ENCODE data around the gene ARGLU1. TPM values are rescaled to one million over a fixed set of nuclear protein-coding genes. Genes with fewer than 3 reads are reported as not detected.
A peak's percentile ranks its signal among the peaks of the same experiment; 100 is the strongest.

ARGLU1 gene
- polyA plus RNA-seq, 1 donor (not counting 4 experiments of a cell fraction or from before 2014, with no cell fraction given): 96.8 TPM

DNA sequence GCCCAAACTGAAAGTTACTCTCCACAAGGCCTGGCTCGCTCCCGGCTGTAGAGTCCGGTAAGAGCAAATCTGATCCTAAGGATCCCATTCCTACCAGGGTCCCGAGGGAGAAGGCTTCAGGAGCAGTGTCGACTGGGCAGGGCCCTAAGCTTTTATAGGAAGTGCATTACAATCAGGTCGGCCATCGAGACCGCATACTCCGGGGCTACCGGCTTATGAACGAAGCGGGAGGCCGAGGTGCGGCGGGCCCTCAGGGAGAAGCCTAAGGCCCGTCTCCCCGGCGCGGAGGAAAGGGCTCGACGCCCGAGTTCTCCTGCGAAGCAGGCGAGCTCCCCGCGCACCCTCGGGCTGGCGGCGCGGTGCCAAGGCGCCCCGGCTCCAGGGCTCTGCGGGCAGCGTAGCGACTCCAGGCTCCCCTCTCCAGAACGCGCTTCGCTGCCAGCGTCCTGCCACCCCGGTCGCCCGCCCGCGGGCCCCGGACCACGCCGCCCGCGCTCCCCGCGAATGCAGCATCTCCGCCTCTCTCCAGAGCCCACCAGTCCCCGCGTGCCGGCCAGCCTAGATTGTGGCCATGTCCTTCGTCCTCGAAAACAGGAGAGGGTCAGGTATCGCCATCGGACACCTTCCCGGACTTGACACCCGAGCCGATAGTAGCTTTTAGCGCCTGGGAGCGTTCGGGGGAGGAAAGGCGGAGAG is 33.8 kb downstream of the ARGLU1 start:
- Histone ChIP-seq H3K9me1 (ENCODE audit: control insufficient read depth, extremely low read depth, insufficient read depth, low read length) (no peaks in the 10 kb centered on the region), H3K27ac (ENCODE audit: control insufficient read depth, insufficient read depth, low read length) (peak overlapping the region; percentile 84), H2AFZ (ENCODE audit: control insufficient read depth, low read length) (no peak overlapping the region), H3K79me2 (ENCODE audit: control insufficient read depth, insufficient read depth, low read length) (peaks cover 61% of the 10 kb centered on the region), H4K20me1 (ENCODE audit: control insufficient read depth, extremely low read depth, insufficient read depth, low read length) (peaks cover 9% of the 10 kb centered on the region), H3K27me3 (ENCODE audit: control insufficient read depth, extremely low read depth, insufficient read depth, low read length) (no peaks in the 10 kb centered on the region), H3K36me3 (ENCODE audit: control insufficient read depth in 2 of 2, extremely low read depth in 1 of 2, insufficient read depth in 2 of 2, low read length in 2 of 2) (peaks cover 0 to 6% of the 10 kb centered on the region in 2 experiments), H3K9me3 (ENCODE audit: control insufficient read depth, low read depth, low read length) (no peaks in the 10 kb centered on the region), H3K4me3 (ENCODE audit: control insufficient read depth in 2 of 3, extremely low read depth in 1 of 3, insufficient read depth in 2 of 3, low read depth in 1 of 3, low read length in 3 of 3) (peak overlapping the region; percentile 86 to 95 (median 93)), H3K9ac (ENCODE audit: control insufficient read depth, extremely low read depth, insufficient read depth, low read length) (peak overlapping the region; percentile 93), H3K4me1 (ENCODE audit: control insufficient read depth, extremely low read depth, insufficient read depth, low read length) (peaks cover 38% of the 10 kb centered on the region), H3K4me2 (ENCODE audit: control insufficient read depth, extremely low read depth, insufficient read depth, low read depth, low read length) (peak overlapping the region; percentile 45)
- no peak for DNase-seq (ENCODE audit: low read depth, low spot score)
- TF ChIP-seq CTCF (optimal IDR thresholded peaks at IDR 0.05 in 1 of 3, IDR thresholded peaks at IDR 0.05 in 1 of 3, conservative IDR thresholded peaks at IDR 0.05 in 1 of 3; ENCODE audit: extremely low read depth in 1 of 3, insufficient read depth in 2 of 3, low read length in 3 of 3) (no peak), EZH2 (IDR thresholded peaks at IDR 0.05; ENCODE audit: low read length) (no peak)
- dilution Hi-C loops (cut with MboI; ENCODE audit: extremely low pct_ligation_motif_present, low sequenced_read_pairs): no loop called here
- no peak for FAIRE-seq

- FAIRE-seq: peak; percentile 43
- H3K4me1 ChIP-seq (ENCODE audit: control insufficient read depth, extremely low read depth, insufficient read depth, low read length): peaks cover 38% of the 10 kb centered on the region
These were observed 34.6 kb downstream of the ARGLU1 start for GRCh38 chr13:106533101-106533942.

More at GRCh38 chr13:106533101-106533942, 34.6 kb downstream of the ARGLU1 start:
- dilution Hi-C loops (cut with MboI; ENCODE audit: extremely low pct_ligation_motif_present, low sequenced_read_pairs): no loop called here
- no peak for DNase-seq (ENCODE audit: low read depth, low spot score)
- H3K27me3 ChIP-seq (ENCODE audit: control insufficient read depth, extremely low read depth, insufficient read depth, low read length): no peaks in the 10 kb centered on the region
- H3K4me3 ChIP-seq (ENCODE audit: control insufficient read depth in 2 of 3, extremely low read depth in 1 of 3, insufficient read depth in 2 of 3, low read depth in 1 of 3, low read length in 3 of 3): peak overlapping the region; percentile 86 to 95 (median 93)
- TF ChIP-seq CTCF (optimal IDR thresholded peaks at IDR 0.05 in 1 of 3, IDR thresholded peaks at IDR 0.05 in 1 of 3, conservative IDR thresholded peaks at IDR 0.05 in 1 of 3; ENCODE audit: extremely low read depth in 1 of 3, insufficient read depth in 2 of 3, low read length in 3 of 3): peak; percentile 34 to 69 (median 37)
- TF ChIP-seq EZH2 (IDR thresholded peaks at IDR 0.05; ENCODE audit: low read length): no peak
- H3K9ac ChIP-seq (ENCODE audit: control insufficient read depth, extremely low read depth, insufficient read depth, low read length): peak overlapping the region; percentile 93
- peaks cover 12% of the 10 kb centered on the region for H4K20me1 ChIP-seq (ENCODE audit: control insufficient read depth, extremely low read depth, insufficient read depth, low read length)
- peaks cover 0 to 6% of the 10 kb centered on the region in 2 experiments for H3K36me3 ChIP-seq (ENCODE audit: control insufficient read depth in 2 of 2, extremely low read depth in 1 of 2, insufficient read depth in 2 of 2, low read length in 2 of 2)
- H3K4me2 ChIP-seq (ENCODE audit: control insufficient read depth, extremely low read depth, insufficient read depth, low read depth, low read length): peak overlapping the region; percentile 86
- peaks cover 69% of the 10 kb centered on the region for H3K79me2 ChIP-seq (ENCODE audit: control insufficient read depth, insufficient read depth, low read length)
- no peaks in the 10 kb centered on the region for H3K9me1 ChIP-seq (ENCODE audit: control insufficient read depth, extremely low read depth, insufficient read depth, low read length)
- peak overlapping the region; percentile 84 for H3K27ac ChIP-seq (ENCODE audit: control insufficient read depth, insufficient read depth, low read length)
- no peak overlapping the region for H2AFZ ChIP-seq (ENCODE audit: control insufficient read depth, low read length)
- no peaks in the 10 kb centered on the region for H3K9me3 ChIP-seq (ENCODE audit: control insufficient read depth, low read depth, low read length)
